GM18873 (cell line): ENCODE data around the gene FAM169A.
"Not testable (repeated sequence)": the region's sequence is repeated elsewhere in the genome, so short reads cannot be mapped to it uniquely, and the experiment has no call there.

Experiments
- ATAC-seq: cut with Tn5 transposase; IDR thresholded peaks from one replicate; pipeline ENCODE4 v1.9.1; 2021; ENCODE audit warnings: mild to moderate bottlenecking, moderate library complexity, moderate number of reproducible peaks; ENCODE audit not compliant: unreplicated experiment, low FRiP score

Gene FAM169A

GRCh38 chr5:74870299-74871067 lies 4.3 kb upstream of the FAM169A start:
- no peak for ATAC-seq

- ATAC-seq: not testable (repeated sequence)
Observed at GRCh38 chr5:74869414-74869813, 3.2 kb upstream of the FAM169A start.

GRCh38 chr5:74866596-74867162 lies 492 bp upstream of the FAM169A start:
- no peak for ATAC-seq

- no peak for ATAC-seq
Observed at GRCh38 chr5:74865256-74865803, 857 bp downstream of the FAM169A start.

DNA sequence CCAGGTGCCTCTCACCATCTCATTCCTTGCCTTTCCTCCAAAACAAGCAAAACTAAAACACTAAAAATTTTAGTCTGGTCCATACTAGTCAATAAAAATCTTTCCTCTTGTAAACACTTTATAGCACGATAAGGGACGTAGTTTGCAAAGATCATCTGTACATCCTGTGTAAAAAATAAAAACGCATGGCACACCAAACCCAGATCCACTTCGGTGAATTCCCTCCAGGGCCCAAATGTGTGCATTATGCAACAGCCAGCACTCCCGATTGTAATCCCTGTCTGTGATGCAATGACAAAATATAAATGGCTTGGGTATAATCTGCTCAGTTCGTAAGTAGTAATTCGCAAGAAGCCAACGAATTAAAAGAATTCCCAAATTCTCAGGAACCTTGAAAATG lies 1.4 kb downstream of the FAM169A start:
- ATAC-seq: no peak

GRCh38 chr5:74863726-74864125 lies 2.5 kb downstream of the FAM169A start:
- no peak for ATAC-seq

DNA sequence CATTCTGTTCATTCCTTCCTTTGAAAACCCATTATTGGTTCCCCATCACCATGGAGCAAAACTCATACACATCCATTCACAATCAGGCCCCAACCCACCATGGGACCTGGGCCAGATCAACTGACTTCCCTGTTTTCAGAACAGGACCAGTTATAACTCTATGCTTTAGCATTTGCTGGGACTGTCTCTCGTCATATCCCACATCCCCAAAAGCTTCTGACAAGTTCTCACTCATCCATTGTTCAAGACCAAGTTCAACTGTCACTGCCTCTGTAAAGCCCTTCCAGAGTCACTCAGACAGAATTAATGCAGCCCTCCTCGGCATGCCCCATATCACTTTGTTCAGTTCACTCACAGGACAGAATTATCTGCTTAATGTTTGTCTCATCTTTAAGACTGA lies 4.0 kb downstream of the FAM169A start:
- no peak for ATAC-seq

- not testable (repeated sequence) for ATAC-seq
Observed at GRCh38 chr5:74856975-74857374, 9.2 kb downstream of the FAM169A start.

DNA sequence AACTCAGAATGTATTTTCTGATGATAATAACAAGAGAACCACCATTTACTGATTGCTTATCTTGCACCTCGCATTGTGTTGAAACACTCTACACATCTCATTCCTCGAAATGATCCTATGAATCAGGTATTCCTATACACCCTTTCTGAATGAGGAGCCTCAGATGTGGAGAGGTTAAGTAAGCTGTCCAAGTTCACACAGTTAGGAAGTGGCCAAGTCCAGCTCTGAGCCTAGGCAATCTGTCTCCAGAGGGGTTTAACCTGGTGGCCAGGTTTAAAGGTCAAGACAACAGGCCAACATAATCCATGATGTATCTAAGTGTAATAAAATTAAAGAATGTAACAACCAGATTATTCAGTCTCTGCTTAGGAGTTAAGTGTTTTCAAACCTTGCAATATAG lies 12.9 kb downstream of the FAM169A start:
- ATAC-seq: no peak

GRCh38 chr5:74851684-74852353 lies 14.4 kb downstream of the FAM169A start:
- no peak for ATAC-seq

DNA sequence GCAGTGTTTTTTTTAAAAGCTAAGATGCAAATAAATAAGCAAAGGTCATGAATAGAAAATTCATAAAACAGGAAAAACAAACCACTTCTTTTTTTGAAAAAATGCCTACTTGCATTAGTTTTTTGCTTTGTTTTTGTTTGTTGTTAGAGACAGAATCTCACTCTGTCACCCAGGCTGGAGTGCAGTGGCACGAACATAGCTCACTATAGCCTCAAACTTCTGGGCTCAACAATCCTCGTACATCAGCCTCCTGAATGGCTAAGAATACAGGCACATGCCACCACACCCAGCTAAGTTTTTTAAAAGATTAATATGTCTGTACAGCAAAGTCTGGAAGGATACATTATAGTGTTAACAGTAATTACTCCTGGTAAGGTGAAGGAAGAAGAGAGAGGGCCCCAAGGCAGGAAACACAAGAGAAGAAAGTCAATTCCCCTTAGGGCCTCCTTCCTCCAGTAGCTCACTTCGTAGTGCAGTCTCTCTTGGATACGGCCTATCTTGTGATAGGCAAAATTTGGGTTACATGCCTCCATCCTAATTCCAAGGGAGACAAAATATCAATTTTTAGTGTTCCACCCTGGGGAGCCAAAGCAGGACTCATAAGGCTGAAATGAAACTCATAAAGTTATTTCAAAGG lies 15.3 kb downstream of the FAM169A start:
- ATAC-seq: no peak

DNA sequence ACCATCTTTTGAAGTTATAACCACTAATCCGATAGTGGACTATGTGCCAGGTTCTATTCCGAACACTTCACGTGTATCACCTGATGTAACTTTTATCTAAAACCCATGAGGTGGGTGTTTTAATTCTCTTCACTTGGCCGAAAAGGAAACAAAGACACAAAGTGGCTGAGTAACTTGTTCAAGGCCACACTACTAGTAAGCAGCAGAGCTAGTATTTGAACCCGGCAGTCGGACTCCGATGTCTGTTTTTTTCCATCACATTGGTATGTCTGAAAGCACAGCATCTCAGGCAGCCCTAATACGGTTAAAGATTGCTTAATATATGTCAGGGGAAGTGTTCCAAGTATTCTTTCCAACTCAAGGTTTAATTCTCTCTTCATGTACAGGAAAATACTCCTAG lies 16.2 kb downstream of the FAM169A start:
- ATAC-seq: no peak

DNA sequence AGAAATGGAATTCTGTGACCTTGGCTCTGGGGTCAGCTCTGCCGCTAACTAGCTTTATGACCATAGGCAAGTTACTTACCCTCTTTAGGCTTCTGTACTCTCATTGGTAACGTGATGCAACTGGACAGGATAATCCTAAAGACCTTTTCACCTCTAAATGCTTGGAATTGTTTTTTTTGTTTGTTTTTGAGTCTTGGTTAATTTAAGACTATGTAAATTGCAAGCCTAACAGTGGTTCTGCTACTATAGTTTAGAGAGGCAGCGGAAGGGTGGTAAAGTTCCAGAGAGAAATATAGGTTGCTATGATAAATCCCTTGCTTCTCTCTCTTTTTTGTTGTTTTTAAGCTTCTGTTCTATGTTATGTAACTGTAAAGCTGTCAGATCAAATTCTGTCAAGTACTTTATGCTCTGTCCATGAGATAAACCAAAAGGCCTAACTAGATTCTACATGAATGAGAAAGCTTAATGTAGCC lies 17.6 kb downstream of the FAM169A start:
- no peak for ATAC-seq

- no peak for ATAC-seq
Observed at GRCh38 chr5:74839229-74839628, 27.0 kb downstream of the FAM169A start.

- no peak for ATAC-seq
Observed at GRCh38 chr5:74838262-74838661, 27.9 kb downstream of the FAM169A start.

DNA sequence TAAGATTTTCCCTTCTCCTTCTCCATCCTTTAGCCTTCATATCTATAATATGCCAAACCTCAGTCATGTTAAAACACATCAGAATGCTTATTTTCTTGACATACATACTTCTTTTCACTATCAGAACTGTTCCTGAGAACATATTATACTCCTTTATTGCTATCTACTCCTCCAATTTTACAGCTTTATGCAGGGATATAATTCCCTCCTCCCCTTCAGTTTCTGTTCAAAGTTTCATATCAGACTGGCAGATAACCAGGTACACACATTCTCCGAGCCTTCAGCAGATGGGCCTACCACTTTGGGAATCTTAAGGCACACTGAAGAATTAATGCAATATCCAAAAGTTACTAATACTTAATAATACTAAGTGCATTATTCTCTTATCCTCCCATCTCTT lies 29.1 kb downstream of the FAM169A start:
- no peak for ATAC-seq

- ATAC-seq: no peak
Observed at GRCh38 chr5:74833537-74834266, 32.5 kb downstream of the FAM169A start.

DNA sequence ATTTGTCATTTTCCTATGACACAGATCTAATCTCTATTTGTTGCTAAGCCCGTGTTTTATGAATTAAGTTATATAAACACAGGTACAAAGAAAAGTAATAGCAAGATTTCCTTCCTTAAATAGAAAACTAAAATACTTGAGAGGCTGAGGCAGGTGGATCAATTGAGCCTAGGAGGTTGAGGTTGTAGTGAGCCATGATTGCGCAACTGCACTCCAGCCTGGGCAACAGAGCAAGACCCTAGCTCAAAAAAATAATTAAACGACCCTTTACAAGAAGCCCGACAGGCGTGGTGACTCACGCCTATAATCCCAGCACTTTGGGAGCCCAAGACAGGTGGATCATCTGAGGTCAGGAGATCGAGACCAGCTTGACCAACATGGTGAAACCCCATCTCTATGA lies 36.8 kb downstream of the FAM169A start:
- no peak for ATAC-seq

GRCh38 chr5:74822288-74822687 lies 43.9 kb downstream of the FAM169A start:
- ATAC-seq: no peak

DNA sequence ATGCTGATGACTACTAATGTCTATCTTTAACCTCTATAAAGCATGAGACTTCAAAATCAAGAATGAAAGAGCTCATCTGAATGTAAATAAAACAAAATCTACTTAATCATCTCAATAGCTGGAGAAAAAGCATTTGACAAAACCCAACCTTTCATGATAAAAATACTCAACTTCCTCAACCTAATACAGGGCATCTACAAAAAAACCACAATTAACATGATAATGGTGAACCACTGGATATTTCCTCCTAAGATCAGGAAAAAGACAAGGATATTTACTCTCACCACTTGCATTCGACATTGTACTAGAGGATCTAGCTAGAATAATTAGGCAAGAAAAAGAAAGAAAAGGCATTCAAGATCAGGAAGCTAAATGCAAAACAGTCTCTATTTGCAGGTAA lies 49.3 kb downstream of the FAM169A start:
- ATAC-seq: no peak
